Femur (tissue), 1 donor: ENCODE results near the gene KBTBD4.
A peak's percentile ranks its signal among the peaks of the same experiment; 100 is the strongest.
"Not testable (repeated sequence)": the region's sequence is repeated elsewhere in the genome, so short reads cannot be mapped to it uniquely, and the experiment has no call there.

ENCODE experiments used
- DNase-seq: peaks from one replicate; pipeline ENCODE4 v3.0.0-alpha.2; 2017

The KBTBD4 gene

GRCh38 chr11:47558695-47559094, 20.1 kb downstream of the KBTBD4 start:
- no peak for DNase-seq

DNA sequence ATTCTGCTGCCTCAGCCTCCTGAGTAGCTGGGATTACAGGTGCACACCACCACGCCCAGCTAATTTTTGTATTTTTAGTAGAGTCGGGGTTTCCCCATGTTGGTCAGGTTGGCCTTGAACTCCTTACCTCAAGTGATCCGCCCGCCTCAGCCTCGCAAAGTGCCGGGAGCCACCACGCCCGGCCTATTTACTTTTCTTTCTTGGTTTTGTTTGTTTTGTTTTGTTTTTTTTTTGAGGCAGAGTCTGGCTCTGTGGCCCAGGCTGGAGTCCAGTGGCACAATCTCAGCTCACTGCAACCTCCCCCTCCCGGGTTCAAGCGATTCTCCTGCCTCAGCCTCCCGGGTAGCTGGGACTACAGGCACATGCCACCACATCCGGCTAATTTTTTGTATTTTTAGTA, 21.8 kb downstream of the KBTBD4 start:
- not testable (repeated sequence) for DNase-seq

- DNase-seq: no peak
These were observed 25.4 kb downstream of the KBTBD4 start for GRCh38 chr11:47553406-47553743.

- peak; percentile 95 for DNase-seq
These were observed 26.0 kb downstream of the KBTBD4 start, which contains the start of gene CELF1 for GRCh38 chr11:47552566-47553405. Gene CELF1 (minus strand): TSS chr11:47553132. CDS start chr11:47499523, 53,609 bp downstream.

- peak; percentile 38 for DNase-seq
These were observed 26.7 kb downstream of the KBTBD4 start for GRCh38 chr11:47552056-47552565.

GRCh38 chr11:47551086-47551485, 27.7 kb downstream of the KBTBD4 start:
- no peak for DNase-seq

DNA sequence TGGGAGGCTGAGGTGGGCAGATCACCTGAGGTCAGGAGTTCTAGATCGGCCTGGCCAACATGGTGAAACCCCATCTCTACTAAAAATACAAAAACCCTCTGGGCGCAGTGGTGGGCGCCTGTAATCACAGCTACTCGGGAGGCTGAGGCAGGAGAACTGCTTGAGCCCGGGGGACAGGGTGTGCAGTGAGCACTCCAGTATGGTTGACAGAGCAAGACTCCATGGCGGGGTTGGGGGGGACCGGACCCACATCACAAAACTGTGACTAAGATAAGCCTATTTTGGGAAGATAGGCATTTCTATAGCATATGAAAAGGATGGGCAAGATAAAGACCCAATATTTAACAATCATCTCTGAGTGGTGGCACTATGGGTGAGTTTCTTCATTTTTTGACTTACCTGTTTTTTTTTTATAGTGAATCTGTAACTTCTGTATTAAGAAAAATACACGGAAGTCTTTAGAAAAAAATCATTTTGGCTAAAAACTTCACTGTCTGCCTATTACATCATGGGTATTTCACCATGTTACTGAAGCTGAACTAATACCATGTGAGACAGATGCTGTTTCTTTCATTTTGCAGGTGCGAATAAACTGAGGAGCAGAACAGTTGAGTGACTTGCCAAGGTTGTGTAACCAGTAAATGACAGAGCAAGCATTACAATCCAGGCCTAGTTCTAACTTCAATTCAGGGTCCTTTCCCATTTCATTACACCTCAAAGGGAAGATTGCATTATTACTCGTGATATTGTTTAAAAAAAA, 28.3 kb downstream of the KBTBD4 start:
- no peak for DNase-seq

DNA sequence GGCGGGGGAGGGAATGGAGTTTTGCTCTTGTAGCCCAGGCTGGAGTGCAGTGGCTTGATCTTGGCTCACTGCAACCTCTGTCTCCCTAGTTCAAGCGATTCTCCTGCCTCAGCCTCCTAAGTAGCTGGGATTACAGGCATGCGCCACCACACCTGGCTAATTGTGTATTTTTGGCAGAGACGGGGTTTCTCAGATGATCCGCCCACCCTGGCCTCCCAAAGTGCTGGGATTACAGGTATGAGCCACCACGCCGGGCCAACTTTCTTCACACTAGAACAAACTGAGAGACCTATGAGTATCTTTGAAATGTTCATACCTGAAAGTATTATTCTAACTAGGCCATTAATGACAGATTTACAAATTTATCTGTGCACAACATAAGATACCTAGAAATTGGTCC, 32.5 kb downstream of the KBTBD4 start:
- not testable (repeated sequence) for DNase-seq

- no peak for DNase-seq
These were observed 33.5 kb downstream of the KBTBD4 start for GRCh38 chr11:47545298-47545697.

- DNase-seq: no peak
These were observed 37.7 kb downstream of the KBTBD4 start for GRCh38 chr11:47541070-47541469.

DNA sequence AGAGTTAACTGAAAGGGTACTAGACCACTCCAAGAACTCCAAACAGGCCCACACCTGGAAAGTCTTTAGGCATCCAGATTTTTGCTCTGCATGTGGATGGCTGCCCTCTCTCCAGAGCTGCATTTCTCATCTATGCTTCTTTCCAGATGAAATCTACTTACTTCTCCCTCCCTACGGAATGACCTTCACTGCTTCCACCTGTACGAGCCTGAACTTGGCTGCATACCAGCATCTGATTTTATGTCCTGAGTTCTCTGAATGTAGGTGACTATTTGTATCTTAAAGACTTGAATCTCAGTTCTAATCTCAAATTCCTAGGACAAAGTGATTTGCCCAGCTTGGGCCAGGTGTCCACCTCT, 39.1 kb downstream of the KBTBD4 start:
- DNase-seq: no peak

DNA sequence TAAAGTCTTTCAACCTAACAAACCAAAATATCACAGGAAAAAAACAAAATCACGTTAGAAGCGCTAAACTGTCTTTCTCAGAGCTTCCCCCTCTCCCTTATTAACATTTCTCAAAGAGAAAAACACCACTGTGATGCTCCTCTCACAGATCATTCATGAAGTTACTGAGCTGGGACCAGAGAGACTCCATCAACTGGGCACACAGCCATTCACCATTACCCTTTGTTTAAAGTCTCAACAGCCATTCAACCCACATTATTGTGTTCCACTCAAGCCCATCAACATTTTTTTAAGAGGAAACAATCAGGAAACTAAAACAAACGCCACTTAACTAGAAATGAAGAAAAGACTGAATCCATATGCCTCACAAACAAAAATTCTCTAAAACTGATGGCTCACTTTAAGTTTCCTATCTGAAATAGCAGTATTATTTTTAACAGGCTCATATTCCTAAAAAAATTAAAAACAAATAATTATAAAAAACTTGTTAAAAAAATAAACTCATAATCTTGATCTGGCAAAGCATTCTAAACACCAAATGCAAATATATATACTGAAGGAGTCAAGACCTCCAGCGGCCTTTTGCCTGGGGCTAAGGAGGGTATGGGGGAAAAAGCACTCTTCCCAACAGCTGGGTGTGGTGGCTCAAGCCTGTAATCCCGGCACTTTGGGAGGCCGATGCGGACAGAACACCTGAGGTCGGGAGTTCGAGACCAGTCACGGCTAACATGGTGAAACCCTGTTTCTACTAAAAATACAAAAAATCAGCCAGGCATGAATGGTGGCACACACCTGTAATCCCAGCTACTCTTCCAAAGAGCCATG, 39.8 kb downstream of the KBTBD4 start:
- DNase-seq: no peak

- no peak for DNase-seq
These were observed 41.9 kb downstream of the KBTBD4 start for GRCh38 chr11:47536915-47537314.

GRCh38 chr11:47534704-47535251, 44.0 kb downstream of the KBTBD4 start:
- no peak for DNase-seq

- DNase-seq: no peak
These were observed 45.0 kb downstream of the KBTBD4 start for GRCh38 chr11:47533690-47534151.

DNA sequence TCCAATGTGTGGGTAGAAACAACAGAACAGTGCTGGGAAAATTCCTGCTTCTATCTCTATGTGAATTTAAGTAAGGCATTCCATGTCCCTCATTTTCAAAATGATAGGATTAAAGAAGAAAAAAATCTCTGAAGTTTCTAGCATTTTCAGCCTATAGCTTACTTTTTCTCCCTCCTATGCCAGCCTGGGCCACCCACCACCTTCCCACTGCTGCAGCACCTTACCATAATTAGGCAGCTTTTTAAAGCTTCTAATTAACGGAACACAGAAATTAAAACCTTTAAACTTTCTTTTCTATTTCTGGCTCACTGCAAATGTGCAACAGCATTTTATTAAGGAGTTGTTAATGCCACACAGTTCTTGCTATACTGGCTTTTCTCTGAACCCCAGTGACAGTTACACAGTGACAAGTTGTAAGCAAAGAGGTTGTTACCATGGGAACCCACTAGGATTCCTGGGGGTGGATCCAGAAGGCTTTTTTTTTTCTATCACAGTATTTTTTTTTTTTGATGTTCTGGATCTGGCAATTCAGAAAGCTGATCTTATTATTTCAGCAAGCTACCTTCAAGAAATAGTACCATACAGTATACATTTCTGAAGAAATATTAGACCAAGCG, 46.1 kb downstream of the KBTBD4 start:
- no peak for DNase-seq

DNA sequence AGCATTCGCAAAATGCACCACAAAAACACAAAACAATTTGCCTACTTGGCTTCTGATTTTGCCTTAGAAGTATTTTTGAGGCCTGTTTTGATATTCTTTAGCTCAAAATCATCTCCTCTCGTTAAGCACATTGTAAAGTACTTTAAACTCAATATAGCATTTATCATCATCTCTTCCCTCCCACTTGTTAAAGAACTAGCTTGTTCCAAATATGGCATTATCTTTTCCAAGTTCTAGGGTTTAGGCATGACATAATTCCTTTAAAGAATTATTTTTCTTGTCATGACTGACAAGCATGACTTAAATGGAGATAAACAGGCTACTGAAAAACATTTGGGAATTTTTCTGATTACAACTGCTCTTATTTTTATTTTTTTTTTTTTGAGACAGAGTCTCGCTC, 47.1 kb downstream of the KBTBD4 start:
- no peak for DNase-seq

GRCh38 chr11:47530721-47531120, 48.0 kb downstream of the KBTBD4 start:
- DNase-seq: not testable (repeated sequence)

- DNase-seq: no peak
These were observed 48.8 kb downstream of the KBTBD4 start for GRCh38 chr11:47529951-47530350.

DNA sequence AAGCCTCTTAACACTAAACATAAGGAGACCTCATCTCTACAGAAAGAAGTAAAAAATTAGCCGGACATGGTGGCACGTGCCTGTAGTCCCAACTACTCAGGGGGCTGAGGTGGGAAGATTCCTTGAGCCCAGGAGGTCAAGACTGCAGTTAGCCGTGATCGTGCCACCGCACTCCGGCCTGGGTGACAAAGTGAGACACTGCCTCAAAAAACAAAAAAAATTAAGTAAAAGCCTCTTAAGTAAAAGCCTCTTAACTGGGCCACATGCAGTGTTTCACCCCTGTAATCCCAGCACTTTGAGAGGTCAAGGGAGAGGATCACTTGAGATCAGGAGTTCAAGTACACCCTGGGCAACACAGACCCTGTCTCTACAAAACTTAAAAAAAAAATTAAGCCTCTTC, 51.6 kb downstream of the KBTBD4 start:
- DNase-seq: no peak

DNA sequence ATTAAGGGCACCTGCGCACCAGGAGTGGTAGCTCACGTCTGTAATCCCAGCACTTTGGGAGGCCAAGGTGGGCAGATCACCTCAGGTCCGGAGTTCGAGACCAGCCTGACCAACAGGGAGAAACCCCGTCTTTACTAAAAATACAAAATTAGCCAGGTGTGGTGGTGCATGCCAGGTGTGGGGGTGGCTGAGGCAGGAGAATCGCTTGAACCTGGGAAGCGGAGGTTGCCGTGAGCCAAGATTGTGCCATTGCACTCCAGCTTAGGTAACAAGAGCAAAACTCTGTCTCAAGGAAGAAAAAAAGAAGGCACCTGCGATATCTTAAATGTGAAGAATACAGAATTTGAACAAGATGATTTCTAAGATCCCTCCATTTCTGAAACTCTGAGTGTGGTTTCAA, 52.7 kb downstream of the KBTBD4 start:
- DNase-seq: not testable (repeated sequence)

GRCh38 chr11:47524291-47524874, 54.4 kb downstream of the KBTBD4 start:
- no peak for DNase-seq
